Measurements from ENCODE around the gene THAP10.

DNA sequence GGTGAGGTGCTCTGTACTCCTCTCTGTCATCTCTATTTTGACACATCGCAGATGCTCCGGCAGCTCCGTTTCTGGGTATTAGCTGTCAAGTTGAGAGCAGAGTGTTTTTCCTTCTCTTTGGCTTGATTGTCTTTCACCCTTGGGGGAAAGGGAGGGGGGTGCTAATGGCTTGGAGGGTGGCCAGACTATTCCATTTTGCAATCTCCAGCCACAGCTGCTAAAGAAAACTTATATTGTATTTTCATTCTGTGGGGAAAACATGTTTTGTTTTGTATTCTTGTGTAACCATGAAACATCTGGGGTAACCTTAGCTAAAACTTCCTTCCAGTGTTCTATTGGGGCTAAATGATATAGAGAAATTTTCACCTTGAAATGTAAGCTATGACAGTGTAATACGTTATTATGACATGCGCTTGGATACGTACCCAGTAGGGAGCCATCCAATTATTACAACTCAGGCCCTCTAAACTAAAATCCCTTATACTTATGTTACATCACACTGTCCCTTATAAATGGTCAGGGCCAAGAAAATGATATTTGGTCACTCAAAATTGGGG lies 24.2 kb downstream of the THAP10 start:
- TF ChIP-seq, protein P1, sequence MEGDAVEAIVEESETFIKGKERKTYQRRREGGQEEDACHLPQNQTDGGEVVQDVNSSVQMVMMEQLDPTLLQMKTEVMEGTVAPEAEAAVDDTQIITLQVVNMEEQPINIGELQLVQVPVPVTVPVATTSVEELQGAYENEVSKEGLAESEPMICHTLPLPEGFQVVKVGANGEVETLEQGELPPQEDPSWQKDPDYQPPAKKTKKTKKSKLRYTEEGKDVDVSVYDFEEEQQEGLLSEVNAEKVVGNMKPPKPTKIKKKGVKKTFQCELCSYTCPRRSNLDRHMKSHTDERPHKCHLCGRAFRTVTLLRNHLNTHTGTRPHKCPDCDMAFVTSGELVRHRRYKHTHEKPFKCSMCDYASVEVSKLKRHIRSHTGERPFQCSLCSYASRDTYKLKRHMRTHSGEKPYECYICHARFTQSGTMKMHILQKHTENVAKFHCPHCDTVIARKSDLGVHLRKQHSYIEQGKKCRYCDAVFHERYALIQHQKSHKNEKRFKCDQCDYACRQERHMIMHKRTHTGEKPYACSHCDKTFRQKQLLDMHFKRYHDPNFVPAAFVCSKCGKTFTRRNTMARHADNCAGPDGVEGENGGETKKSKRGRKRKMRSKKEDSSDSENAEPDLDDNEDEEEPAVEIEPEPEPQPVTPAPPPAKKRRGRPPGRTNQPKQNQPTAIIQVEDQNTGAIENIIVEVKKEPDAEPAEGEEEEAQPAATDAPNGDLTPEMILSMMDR (IDR thresholded peaks at IDR 0.05) = no peak
- TF ChIP-seq, protein P2, sequence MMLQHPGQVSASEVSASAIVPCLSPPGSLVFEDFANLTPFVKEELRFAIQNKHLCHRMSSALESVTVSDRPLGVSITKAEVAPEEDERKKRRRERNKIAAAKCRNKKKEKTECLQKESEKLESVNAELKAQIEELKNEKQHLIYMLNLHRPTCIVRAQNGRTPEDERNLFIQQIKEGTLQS (CRISPR knock-in tag; conservative IDR thresholded peaks at IDR 0.05) = no peak
- TF ChIP-seq, protein P3, sequence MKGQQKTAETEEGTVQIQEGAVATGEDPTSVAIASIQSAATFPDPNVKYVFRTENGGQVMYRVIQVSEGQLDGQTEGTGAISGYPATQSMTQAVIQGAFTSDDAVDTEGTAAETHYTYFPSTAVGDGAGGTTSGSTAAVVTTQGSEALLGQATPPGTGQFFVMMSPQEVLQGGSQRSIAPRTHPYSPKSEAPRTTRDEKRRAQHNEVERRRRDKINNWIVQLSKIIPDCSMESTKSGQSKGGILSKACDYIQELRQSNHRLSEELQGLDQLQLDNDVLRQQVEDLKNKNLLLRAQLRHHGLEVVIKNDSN (CRISPR knock-in tag; IDR thresholded peaks at IDR 0.05) = no peak
- TF ChIP-seq ZNF317 (CRISPR knock-in tag; IDR thresholded peaks at IDR 0.05; ENCODE audit: borderline replicate concordance, low read depth) = no peak

Measured in WTC11 (cell line).